ENCODE results near the gene F8A3.
A peak's percentile ranks its signal among the peaks of the same experiment; 100 is the strongest.
"Not testable (repeated sequence)": the region's sequence is repeated elsewhere in the genome, so short reads cannot be mapped to it uniquely, and the experiment has no call there.

Gene F8A3

DNA sequence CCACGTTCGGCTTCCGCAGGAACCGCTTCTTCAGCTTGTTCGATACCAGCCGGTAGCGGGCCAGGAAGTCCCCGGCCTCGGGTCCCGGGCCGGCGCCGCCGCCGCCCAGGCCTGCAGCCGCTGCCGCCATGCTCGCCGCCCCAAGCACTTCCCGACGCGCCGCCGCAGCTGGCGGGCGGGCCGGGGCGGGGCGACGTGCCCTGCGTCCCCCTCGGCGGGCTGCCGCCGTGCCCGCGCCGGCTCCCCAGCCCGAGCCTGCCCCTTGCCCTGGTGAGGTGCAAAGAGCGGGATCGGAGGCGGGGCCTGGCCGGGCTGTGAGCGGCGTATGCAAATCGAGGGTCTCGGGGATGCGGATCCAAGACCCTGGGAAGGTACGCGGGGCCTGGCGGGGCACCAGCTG is at the start of gene F8A3:
TSS of gene F8A3 (minus strand) at position 150 of the 400 bp plus-strand sequence. CDS start at position 130, 20 bp downstream.
- ATAC-seq: peak; percentile 89

DNA sequence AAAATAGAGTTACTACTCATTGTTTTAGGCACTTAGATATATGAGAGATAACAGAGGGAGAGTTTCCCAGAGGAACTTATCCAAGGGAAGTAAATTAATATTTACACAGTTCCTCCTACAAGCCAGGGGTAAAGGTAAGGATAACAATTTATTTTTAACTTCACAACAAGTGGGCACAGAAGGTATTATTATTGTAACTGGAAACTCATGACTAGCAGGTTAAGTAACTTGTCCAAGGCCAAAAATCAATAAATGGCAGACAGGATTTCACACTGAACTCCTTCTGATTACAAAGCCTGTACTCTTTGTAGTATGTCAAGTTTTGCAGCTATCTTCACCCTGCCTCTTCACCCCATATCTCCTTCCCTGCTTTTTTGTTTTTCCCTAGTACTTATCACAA is 46.9 kb upstream of the F8A3 start:
- TF ChIP-seq PPARA (CRISPR knock-in tag; IDR thresholded peaks at IDR 0.05; ENCODE audit: borderline replicate concordance): no peak
- no peak for TF ChIP-seq GLIS3 (CRISPR knock-in tag; IDR thresholded peaks at IDR 0.05)
- no peak for TF ChIP-seq SNAI2 (CRISPR knock-in tag; IDR thresholded peaks at IDR 0.05)
- TF ChIP-seq ZNF8 (CRISPR knock-in tag; IDR thresholded peaks at IDR 0.05): no peak
- no peak for TF ChIP-seq BACH2 (CRISPR knock-in tag; IDR thresholded peaks at IDR 0.05; ENCODE audit: borderline replicate concordance)
- TF ChIP-seq, protein P1, sequence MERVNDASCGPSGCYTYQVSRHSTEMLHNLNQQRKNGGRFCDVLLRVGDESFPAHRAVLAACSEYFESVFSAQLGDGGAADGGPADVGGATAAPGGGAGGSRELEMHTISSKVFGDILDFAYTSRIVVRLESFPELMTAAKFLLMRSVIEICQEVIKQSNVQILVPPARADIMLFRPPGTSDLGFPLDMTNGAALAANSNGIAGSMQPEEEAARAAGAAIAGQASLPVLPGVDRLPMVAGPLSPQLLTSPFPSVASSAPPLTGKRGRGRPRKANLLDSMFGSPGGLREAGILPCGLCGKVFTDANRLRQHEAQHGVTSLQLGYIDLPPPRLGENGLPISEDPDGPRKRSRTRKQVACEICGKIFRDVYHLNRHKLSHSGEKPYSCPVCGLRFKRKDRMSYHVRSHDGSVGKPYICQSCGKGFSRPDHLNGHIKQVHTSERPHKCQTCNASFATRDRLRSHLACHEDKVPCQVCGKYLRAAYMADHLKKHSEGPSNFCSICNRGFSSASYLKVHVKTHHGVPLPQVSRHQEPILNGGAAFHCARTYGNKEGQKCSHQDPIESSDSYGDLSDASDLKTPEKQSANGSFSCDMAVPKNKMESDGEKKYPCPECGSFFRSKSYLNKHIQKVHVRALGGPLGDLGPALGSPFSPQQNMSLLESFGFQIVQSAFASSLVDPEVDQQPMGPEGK (CRISPR knock-in tag; IDR thresholded peaks at IDR 0.05; ENCODE audit: borderline replicate concordance): no peak
- no peak for TF ChIP-seq TOX (CRISPR knock-in tag; IDR thresholded peaks at IDR 0.05; ENCODE audit: borderline replicate concordance)
- TF ChIP-seq TCF4 (CRISPR knock-in tag; IDR thresholded peaks at IDR 0.05; ENCODE audit: borderline replicate concordance): no peak
- TF ChIP-seq ESRRG (CRISPR knock-in tag; IDR thresholded peaks at IDR 0.05): no peak
- TF ChIP-seq, protein P2, sequence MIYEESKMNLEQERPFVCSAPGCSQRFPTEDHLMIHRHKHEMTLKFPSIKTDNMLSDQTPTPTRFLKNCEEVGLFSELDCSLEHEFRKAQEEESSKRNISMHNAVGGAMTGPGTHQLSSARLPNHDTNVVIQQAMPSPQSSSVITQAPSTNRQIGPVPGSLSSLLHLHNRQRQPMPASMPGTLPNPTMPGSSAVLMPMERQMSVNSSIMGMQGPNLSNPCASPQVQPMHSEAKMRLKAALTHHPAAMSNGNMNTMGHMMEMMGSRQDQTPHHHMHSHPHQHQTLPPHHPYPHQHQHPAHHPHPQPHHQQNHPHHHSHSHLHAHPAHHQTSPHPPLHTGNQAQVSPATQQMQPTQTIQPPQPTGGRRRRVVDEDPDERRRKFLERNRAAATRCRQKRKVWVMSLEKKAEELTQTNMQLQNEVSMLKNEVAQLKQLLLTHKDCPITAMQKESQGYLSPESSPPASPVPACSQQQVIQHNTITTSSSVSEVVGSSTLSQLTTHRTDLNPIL (CRISPR knock-in tag; IDR thresholded peaks at IDR 0.05; ENCODE audit: low read depth): no peak
- TF ChIP-seq ZC3H10 (CRISPR knock-in tag; IDR thresholded peaks at IDR 0.05): no peak
- no peak for TF ChIP-seq ISL1 (CRISPR knock-in tag; IDR thresholded peaks at IDR 0.05)
- no peak for TF ChIP-seq ZNF70 (CRISPR knock-in tag; IDR thresholded peaks at IDR 0.05)
- no peak for TF ChIP-seq ZFP30 (CRISPR knock-in tag; IDR thresholded peaks at IDR 0.05)
- TF ChIP-seq OSR1 (CRISPR knock-in tag; IDR thresholded peaks at IDR 0.05): no peak
- TF ChIP-seq, protein P3, sequence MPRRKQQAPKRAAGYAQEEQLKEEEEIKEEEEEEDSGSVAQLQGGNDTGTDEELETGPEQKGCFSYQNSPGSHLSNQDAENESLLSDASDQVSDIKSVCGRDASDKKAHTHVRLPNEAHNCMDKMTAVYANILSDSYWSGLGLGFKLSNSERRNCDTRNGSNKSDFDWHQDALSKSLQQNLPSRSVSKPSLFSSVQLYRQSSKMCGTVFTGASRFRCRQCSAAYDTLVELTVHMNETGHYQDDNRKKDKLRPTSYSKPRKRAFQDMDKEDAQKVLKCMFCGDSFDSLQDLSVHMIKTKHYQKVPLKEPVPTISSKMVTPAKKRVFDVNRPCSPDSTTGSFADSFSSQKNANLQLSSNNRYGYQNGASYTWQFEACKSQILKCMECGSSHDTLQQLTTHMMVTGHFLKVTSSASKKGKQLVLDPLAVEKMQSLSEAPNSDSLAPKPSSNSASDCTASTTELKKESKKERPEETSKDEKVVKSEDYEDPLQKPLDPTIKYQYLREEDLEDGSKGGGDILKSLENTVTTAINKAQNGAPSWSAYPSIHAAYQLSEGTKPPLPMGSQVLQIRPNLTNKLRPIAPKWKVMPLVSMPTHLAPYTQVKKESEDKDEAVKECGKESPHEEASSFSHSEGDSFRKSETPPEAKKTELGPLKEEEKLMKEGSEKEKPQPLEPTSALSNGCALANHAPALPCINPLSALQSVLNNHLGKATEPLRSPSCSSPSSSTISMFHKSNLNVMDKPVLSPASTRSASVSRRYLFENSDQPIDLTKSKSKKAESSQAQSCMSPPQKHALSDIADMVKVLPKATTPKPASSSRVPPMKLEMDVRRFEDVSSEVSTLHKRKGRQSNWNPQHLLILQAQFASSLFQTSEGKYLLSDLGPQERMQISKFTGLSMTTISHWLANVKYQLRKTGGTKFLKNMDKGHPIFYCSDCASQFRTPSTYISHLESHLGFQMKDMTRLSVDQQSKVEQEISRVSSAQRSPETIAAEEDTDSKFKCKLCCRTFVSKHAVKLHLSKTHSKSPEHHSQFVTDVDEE (CRISPR knock-in tag; IDR thresholded peaks at IDR 0.05): no peak
- no peak for ATAC-seq

DNA sequence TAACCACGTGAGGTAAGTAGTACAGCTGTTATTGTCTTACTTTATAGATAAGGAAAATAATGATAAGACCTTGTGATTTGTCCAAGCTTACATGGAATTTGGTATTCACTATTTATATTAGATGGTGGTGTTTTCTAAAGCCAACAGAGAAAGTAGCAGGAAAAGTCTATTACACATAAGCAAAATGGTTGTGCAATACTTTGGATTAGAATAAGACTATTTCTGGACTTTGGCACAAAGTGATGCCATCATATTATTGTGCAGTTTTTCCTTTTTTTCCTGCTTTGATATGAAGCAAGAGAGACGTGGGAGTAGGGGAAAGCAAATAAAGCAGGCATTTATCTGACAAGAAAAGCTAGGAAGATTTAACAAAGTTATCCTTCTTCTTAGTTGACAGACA is 36.7 kb upstream of the F8A3 start:
- ATAC-seq: not testable (repeated sequence)

DNA sequence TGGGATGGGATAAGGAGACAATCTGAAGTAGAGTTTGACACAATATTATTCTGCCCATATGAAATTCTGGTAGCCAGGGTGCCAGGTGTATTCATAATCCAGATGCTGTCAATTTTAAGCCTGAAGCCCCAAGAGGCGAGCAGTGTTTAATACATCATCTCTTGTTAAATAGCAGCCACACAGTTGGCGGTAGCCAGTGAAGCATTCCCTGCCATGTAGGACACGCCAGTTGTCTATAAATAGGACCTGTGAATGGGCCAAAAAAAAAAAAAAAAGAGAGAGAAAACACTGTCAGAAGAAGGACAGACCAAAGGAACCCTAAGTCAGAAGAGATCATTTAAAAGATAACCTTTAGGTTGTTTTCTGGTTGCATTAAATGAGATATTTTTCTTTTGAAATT is 33.0 kb upstream of the F8A3 start:
- not testable (repeated sequence) for ATAC-seq

DNA sequence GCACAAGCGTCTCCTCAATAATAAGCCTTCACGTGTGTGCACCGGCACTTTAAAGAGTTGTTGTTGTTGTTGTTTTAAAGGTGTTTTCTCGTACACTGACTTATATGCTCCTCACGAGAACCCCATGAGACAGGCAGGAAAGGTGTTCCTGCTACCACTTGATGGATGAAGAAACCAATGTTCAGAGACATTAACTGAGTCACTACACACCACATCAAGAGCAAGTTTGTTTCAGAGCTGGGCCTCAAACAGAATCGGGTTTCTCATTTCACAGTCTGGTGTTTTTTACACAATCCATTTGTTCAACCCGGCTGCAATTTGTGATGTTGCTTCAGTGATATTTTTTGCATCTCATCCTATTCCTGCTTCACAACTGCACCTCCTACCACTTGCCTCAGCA is 18.7 kb upstream of the F8A3 start:
- not testable (repeated sequence) for ATAC-seq

DNA sequence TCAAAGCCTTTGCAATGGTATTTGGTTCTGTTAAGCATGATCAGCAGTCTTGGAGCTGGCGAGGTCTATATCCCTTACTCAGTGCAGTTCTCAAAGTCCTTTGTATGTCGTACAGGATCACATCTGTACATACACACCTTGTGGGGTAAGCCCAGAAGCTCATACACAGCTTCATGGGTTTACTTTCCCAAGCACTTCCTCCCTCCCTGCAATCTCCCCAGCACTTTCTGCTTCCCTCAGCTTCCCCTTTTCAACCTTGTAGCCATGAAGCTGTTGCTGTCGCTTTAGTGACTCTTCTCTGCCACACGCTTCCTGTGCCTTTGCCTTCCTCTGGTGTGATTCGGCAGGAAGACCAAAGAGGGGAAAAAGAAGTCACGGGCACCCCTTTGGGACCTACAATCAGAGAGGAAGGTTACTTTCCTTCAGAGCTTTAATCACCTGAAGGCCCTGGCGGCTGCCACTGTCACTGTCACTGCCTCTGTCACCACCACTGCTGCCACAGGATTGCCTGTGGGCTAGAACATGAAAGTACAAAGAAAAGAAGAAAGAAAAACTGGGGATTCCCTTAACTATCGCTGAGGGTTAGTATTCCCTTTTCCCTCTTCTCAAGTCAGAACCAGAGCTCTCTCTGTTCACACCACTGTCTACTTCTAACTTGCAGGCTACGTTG is 8.0 kb upstream of the F8A3 start:
- ATAC-seq: not testable (repeated sequence)

DNA sequence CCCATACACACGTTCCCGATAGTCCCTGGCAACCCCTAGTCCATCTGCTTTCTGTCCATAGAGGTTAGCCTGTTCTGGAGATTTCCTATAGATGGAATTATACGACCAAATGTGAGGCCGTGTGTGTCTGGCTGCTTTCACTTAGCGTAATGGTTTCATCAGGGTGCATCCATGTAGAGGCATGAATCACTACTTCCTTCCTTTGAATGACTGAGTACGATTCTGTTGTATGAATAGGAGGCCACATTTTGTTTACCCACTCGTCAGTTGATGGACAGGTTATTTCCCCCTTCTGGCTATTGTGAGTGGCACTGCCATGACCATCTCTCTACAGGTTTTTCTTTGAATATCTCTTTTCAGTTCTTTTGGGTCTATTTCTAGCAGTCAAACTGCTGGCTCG is 2.1 kb upstream of the F8A3 start:
- ATAC-seq: not testable (repeated sequence)

DNA sequence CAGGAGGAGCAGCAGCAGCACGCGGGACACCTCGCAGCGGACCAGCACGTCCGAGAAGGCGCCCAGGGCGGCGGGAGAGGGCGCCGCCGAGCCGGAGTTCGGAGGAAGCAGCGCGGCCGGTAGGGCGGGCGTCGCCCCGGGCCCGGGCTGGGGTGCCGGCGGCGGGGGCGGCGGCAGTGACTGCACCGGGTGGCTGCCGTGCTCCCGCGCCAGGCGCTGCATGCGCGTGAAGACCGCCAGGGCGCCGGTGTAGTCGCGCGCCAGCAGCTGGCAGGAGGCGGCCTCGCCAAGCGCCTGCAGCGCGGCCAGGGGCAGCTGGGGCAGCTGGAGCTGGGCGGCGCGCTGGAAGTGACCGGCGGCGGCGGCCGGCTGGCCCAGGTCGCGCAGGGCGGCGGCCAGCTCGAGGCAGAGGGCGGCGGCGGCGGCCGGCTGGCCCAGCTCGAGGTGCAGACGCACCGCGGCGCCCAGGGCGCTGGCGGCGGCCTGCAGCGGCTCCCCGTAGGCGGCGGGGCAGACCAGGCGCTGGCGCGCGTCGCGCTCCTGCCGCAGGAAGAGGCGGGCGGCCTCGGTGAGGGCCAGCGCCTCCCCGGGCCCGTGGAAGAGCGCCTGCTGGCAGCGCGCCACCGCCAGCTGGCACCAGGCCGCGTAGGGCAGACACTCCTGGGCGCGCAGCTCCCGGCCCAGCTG is 516 bp downstream of the F8A3 start:
- ATAC-seq: peak; percentile 78

Measured in SK-N-SH treated with all-trans-retinoic acid at 6 μM for 48 hours (cell line).